OCI-LY1 (cell line): ENCODE data around the gene LRMDA.
A peak's percentile ranks its signal among the peaks of the same experiment; 100 is the strongest.

ENCODE experiments used
- H2AFZ ChIP-seq: fragments of 200-600 bp; sonication (generic), shearing (Covaris generic); 2 replicates; pipeline ENCODE4 v1.6.0; 2014; ENCODE audit warnings: antibody characterized with exemption, mild to moderate bottlenecking, low read length
- H3F3A ChIP-seq: fragments of 200-600 bp; sonication (generic), shearing (Covaris generic); 2 replicates; pipeline ENCODE4 v1.6.0; 2014; ENCODE audit warnings: mild to moderate bottlenecking, antibody characterized with exemption, low read length, moderate library complexity; ENCODE audit not compliant: insufficient read depth
- H3K27ac ChIP-seq: fragments of 200-600 bp; sonication (generic); 2 replicates; pipeline ENCODE4 v1.5.1; 2014; ENCODE audit warnings: low read length, mixed run types, mild to moderate bottlenecking, low read depth; ENCODE audit not compliant: poor library complexity, severe bottlenecking
- H3K27me3 ChIP-seq: fragments of 200-600 bp; sonication (generic); 2 replicates; pipeline ENCODE4 v1.6.0; 2014; ENCODE audit warnings: antibody characterized with exemption, mild to moderate bottlenecking, low read length, moderate library complexity; ENCODE audit not compliant: insufficient read depth
- H3K36me3 ChIP-seq: fragments of 200-600 bp; sonication (generic); 2 replicates; pipeline ENCODE4 v1.6.1; 2014; ENCODE audit warnings: mild to moderate bottlenecking, antibody characterized with exemption, low read length, moderate library complexity, mixed read lengths; ENCODE audit not compliant: insufficient read depth
- H3K4me1 ChIP-seq: fragments of 200-600 bp; sonication (generic); 2 replicates; pipeline ENCODE4 v1.5.1; 2014; ENCODE audit warnings: mild to moderate bottlenecking, low read length, moderate library complexity; ENCODE audit not compliant: insufficient read depth, severe bottlenecking
- H3K4me2 ChIP-seq: fragments of 200-600 bp; sonication (generic), shearing (Covaris generic); 2 replicates; pipeline ENCODE4 v1.6.1; 2014; ENCODE audit warnings: low read length
- H3K4me3 ChIP-seq: fragments of 200-600 bp; sonication (generic); 2 replicates; pipeline ENCODE4 v1.5.1; 2014; ENCODE audit warnings: low read length, low read depth, mild to moderate bottlenecking, mixed read lengths; ENCODE audit not compliant: poor library complexity, severe bottlenecking
- H3K79me2 ChIP-seq: fragments of 200-600 bp; shearing (Covaris generic); 2 replicates; pipeline ENCODE4 v1.6.1; 2016; ENCODE audit warnings: mixed run types, low read length, mixed read lengths; ENCODE audit not compliant: insufficient read depth
- H3K9ac ChIP-seq: fragments of 200-600 bp; sonication (generic), shearing (Covaris generic); 2 replicates; pipeline ENCODE4 v1.6.1; 2014; ENCODE audit warnings: mild to moderate bottlenecking, low read length, mixed read lengths
- H3K9me2 ChIP-seq: fragments of 200-600 bp; sonication (generic), shearing (Covaris generic); 2 replicates; pipeline ENCODE4 v1.6.1; 2014; ENCODE audit warnings: low read depth, mild to moderate bottlenecking, low read length, mixed read lengths
- H3K9me3 ChIP-seq: fragments of 200-600 bp; shearing (Covaris generic); 2 replicates; pipeline ENCODE4 v1.6.1; 2014; ENCODE audit warnings: low read length, mixed read lengths
- H4K20me1 ChIP-seq: fragments of 200-600 bp; sonication (generic), shearing (Covaris generic); 2 replicates; pipeline ENCODE4 v1.6.0; 2016; ENCODE audit warnings: mild to moderate bottlenecking, low read length; ENCODE audit not compliant: insufficient read depth
- EZH2 ChIP-seq: fragments of 200-600 bp; sonication (generic), shearing (Covaris generic); IDR thresholded peaks from 2 replicates; pipeline ENCODE4 v1.8.0; 2017; ENCODE audit warnings: borderline replicate concordance, mixed run types, mild to moderate bottlenecking, antibody characterized with exemption, low read length, moderate library complexity, mixed read lengths
- TF ChIP-seq, protein P1 (sequence below): fragments of 200-600 bp; sonication (generic), shearing (Covaris generic); IDR thresholded peaks from 2 replicates; pipeline ENCODE4 v1.5.1; 2017; ENCODE audit warnings: mild to moderate bottlenecking, antibody characterized with exemption, low read length, moderate library complexity, mixed read lengths

The LRMDA gene

DNA sequence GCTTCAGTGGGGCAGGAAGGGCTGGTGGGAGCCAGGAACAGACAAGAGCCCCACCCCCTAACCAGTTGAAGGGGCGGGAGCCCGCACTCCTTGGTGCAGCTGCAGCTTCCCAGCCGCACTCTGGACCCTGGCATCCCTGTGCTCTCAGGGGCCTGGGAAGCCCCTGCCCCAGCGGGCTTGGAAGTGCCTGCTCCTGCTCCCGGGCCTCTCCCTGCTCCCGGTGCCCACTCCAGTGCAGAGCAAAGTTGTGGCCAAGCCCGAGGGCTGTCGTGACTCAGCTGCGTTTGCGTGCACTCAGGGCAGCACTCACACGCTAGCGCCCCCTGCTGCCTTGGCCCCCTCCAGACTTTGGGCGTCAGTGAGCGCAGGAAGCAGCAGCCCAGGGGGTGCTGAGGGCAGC lies 883.8 kb downstream of the LRMDA start:
- Histone ChIP-seq H3K27ac (no peak overlapping the region), H3F3A (no peaks in the 10 kb centered on the region), H3K79me2 (no peaks in the 10 kb centered on the region), H4K20me1 (no peaks in the 10 kb centered on the region), H3K27me3 (no peaks in the 10 kb centered on the region), H3K4me3 (no peak overlapping the region), H3K36me3 (no peaks in the 10 kb centered on the region), H3K9me2 (no peaks in the 10 kb centered on the region), H3K4me2 (no peak overlapping the region), H3K9me3 (no peaks in the 10 kb centered on the region), H3K4me1 (no peaks in the 10 kb centered on the region), H2AFZ (no peak overlapping the region), H3K9ac (no peak overlapping the region)
- TF ChIP-seq, protein P1, sequence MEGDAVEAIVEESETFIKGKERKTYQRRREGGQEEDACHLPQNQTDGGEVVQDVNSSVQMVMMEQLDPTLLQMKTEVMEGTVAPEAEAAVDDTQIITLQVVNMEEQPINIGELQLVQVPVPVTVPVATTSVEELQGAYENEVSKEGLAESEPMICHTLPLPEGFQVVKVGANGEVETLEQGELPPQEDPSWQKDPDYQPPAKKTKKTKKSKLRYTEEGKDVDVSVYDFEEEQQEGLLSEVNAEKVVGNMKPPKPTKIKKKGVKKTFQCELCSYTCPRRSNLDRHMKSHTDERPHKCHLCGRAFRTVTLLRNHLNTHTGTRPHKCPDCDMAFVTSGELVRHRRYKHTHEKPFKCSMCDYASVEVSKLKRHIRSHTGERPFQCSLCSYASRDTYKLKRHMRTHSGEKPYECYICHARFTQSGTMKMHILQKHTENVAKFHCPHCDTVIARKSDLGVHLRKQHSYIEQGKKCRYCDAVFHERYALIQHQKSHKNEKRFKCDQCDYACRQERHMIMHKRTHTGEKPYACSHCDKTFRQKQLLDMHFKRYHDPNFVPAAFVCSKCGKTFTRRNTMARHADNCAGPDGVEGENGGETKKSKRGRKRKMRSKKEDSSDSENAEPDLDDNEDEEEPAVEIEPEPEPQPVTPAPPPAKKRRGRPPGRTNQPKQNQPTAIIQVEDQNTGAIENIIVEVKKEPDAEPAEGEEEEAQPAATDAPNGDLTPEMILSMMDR, result peak; percentile 30
- TF ChIP-seq EZH2, result no peak

DNA sequence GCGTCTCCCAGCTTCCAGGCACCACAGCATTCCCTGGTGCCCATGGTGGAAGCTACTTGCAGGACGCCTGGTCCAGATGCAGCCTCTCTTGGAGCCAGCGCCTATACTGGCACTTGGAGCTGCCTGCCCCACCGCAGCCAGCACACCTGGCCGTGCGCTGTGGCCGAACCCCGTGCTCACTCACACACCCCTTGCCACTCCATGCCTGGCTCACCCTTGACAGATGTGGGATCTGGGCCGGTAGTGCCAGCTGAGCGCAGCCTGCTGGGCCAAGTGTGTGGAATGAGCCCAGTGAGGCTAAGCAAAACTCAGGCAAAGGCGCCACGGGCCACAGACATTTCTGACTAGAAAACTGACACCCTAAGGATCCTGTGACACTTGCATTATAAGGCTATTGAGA lies 884.8 kb downstream of the LRMDA start:
- Histone ChIP-seq H3K27me3 (no peaks in the 10 kb centered on the region), H3K79me2 (no peaks in the 10 kb centered on the region), H4K20me1 (no peaks in the 10 kb centered on the region), H3K9ac (no peak overlapping the region), H3F3A (no peaks in the 10 kb centered on the region), H3K4me1 (no peaks in the 10 kb centered on the region), H3K9me3 (no peaks in the 10 kb centered on the region), H3K4me2 (no peak overlapping the region), H3K27ac (no peak overlapping the region), H3K9me2 (no peaks in the 10 kb centered on the region), H2AFZ (no peak overlapping the region), H3K36me3 (no peaks in the 10 kb centered on the region), H3K4me3 (no peak overlapping the region)
- TF ChIP-seq, protein P1, result no peak
- no peak for TF ChIP-seq EZH2

DNA sequence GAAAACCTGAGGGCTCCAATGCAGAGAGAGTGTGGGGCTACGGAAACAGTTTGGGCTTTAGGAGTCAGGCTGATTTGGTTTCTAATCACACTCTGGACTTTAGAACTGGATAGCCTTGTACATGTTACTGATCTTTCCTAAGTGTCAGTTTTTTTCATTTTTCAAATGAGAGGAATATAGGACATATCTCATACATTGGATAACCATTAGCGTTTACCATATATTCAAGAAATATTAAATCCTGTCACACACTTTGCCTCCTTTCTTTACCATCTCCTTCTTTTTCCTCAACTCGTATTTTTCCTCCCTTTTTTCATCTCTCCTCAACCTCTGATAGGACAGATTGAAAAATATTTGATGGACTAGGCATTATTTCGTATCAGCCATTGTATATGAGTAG lies 885.7 kb downstream of the LRMDA start:
- Histone ChIP-seq H3K27me3 (no peaks in the 10 kb centered on the region), H3K27ac (no peak overlapping the region), H3F3A (no peaks in the 10 kb centered on the region), H2AFZ (no peak overlapping the region), H4K20me1 (no peaks in the 10 kb centered on the region), H3K9me2 (no peaks in the 10 kb centered on the region), H3K36me3 (no peaks in the 10 kb centered on the region), H3K9ac (no peak overlapping the region), H3K79me2 (no peaks in the 10 kb centered on the region), H3K9me3 (no peaks in the 10 kb centered on the region), H3K4me1 (no peaks in the 10 kb centered on the region), H3K4me2 (no peak overlapping the region), H3K4me3 (no peak overlapping the region)
- TF ChIP-seq EZH2, result no peak
- TF ChIP-seq, protein P1, result no peak
